Brain microvascular endothelial cell (primary cell): ENCODE results near the gene TEDC2.
A peak's percentile ranks its signal among the peaks of the same experiment; 100 is the strongest.
"Not testable (repeated sequence)": the region's sequence is repeated elsewhere in the genome, so short reads cannot be mapped to it uniquely, and the experiment has no call there.

Experiments used
- DNase-seq: peaks from one replicate; pipeline ENCODE4 v3.0.0-alpha.2; 2020
- H3K27ac ChIP-seq: fragments of 250-450 bp; sonication (Bioruptor Pico); 2 replicates; pipeline ENCODE4 v1.5.1; 2020; ENCODE audit warnings: mild to moderate bottlenecking, moderate library complexity
- H3K27me3 ChIP-seq: fragments of 250-450 bp; sonication (Bioruptor Pico); replicated peaks from 2 replicates; pipeline ENCODE4 v1.5.1; 2020; ENCODE audit warnings: mild to moderate bottlenecking
- H3K36me3 ChIP-seq: fragments of 250-450 bp; sonication (Bioruptor Pico); replicated peaks from 2 replicates; pipeline ENCODE4 v1.5.1; 2020; ENCODE audit warnings: mild to moderate bottlenecking
- H3K4me3 ChIP-seq: 2 replicates; pipeline ENCODE4 v1.5.1; 2011; ENCODE audit warnings: low read depth, mild to moderate bottlenecking, control low read depth, low read length, moderate library complexity
- CTCF ChIP-seq: IDR thresholded peaks from 2 replicates; pipeline ENCODE4 v1.5.1; 2011; ENCODE audit warnings: low read depth, mild to moderate bottlenecking, moderate library complexity, low read length, control low read depth, inconsistent platforms; ENCODE audit errors: missing control alignments
- in situ Hi-C: cut with HindIII; loops from 2 replicates; pipeline ENCODE4 v1.10.0; 2017; ENCODE audit warnings: low sequenced_read_pairs, low pct_ligation_motif_present

The TEDC2 gene

GRCh38 chr16:2437032-2437790 is 22.7 kb upstream of the TEDC2 start:
- no peak for TF ChIP-seq CTCF
- peaks cover 38% of the 10 kb centered on the region for H3K36me3 ChIP-seq

GRCh38 chr16:2438121-2438520 is 21.8 kb upstream of the TEDC2 start:
- TF ChIP-seq CTCF, result no peak
- in situ Hi-C loops, result no loop called here
- Histone ChIP-seq H3K27me3 (no peaks in the 10 kb centered on the region), H3K27ac (no peak overlapping the region), H3K36me3 (peaks cover 33% of the 10 kb centered on the region), H3K4me3 (no peak overlapping the region)
- DNase-seq, result no peak

More at GRCh38 chr16:2437032-2437790, 22.7 kb upstream of the TEDC2 start:
- no peak for DNase-seq
- Histone ChIP-seq H3K4me3 (no peak overlapping the region), H3K27me3 (no peaks in the 10 kb centered on the region), H3K27ac (no peak overlapping the region)
- in situ Hi-C loops, result no loop called here

DNA sequence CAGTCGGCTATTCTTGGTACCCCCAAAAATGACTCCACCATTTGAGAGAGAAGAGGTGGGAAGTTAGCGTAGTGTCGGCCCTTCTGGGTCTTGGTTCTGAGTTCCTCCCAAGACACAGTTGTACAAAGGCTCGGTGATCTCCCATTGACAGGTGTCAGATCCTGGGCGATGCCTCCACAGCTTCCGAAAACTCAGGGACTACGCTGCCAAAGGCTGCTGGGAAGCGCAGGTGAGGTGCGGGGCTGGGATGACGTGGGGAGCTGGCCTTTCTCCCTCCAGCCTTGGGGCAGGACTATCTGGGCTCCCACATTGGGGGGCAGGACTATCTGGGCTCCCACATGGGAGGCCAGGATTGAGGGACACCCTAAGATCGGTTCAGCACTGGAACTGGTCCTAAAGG is 20.3 kb upstream of the TEDC2 start:
- no peaks in the 10 kb centered on the region for H3K27me3 ChIP-seq
- no peak for TF ChIP-seq CTCF
- in situ Hi-C loops, result no loop called here
- peaks cover 34% of the 10 kb centered on the region for H3K36me3 ChIP-seq
- H3K27ac ChIP-seq, result no peak overlapping the region
- no peak overlapping the region for H3K4me3 ChIP-seq
- DNase-seq, result no peak

DNA sequence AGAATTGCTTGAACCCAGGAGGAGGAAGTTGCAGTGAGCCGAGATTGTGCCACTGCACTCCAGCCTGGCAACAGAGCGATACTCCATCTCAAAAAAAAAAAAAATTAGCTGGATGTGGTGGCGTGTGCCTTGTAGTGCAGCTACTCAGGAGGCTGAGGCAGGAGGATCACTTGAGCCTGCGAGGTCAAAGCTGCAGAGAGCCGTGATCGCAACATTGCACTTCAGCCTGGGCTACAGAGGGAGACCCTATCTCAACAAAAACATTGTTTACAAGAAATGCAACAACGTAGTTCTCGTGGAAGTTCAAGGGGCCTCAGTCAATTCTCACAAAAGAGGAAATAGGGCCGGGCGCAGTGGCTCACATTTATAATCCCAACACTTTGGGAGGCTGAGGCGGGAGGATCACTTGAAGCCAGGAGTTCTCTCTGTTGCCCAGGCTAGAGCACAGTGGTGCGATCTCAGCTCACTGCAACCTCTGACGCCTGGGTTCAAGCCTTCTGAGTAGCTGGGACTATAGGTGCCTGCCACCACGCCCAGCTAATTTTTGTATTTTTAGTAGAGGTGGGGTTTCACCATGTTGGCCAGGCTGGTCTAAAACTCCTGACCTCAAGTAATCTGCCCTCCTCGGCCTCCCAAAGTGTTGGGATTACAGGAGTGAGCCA is 18.6 kb upstream of the TEDC2 start:
- H3K4me3 ChIP-seq, DNase-seq, H3K27me3 ChIP-seq, H3K27ac ChIP-seq, in situ Hi-C loops: not testable (repeated sequence)
- H3K36me3 ChIP-seq, result peaks cover 41% of the 10 kb centered on the region

DNA sequence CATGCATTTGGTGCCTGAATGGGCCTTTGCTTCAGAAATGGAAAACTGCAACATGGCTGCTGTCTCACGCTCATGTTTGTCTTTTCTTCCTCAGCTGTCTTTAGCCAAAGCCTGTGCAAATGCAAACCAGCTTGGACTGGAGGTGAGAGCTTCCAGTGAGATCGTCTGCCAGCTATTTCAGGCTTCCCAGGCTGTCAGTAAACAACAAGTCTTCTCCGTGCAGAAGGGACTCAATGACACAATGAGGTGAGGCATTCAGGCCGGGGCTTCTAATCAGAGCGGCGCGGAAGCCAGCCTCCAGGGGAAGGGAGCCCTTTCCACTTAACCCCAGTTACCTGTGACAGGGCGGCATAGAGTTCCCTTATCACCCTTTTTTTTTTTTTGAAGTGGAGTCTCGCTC is 16.4 kb upstream of the TEDC2 start:
- TF ChIP-seq CTCF, result no peak
- no peak for DNase-seq
- Histone ChIP-seq H3K4me3 (no peak overlapping the region), H3K27me3 (no peaks in the 10 kb centered on the region), H3K36me3 (peaks cover 25% of the 10 kb centered on the region), H3K27ac (no peak overlapping the region)
- in situ Hi-C loops, result no loop called here

DNA sequence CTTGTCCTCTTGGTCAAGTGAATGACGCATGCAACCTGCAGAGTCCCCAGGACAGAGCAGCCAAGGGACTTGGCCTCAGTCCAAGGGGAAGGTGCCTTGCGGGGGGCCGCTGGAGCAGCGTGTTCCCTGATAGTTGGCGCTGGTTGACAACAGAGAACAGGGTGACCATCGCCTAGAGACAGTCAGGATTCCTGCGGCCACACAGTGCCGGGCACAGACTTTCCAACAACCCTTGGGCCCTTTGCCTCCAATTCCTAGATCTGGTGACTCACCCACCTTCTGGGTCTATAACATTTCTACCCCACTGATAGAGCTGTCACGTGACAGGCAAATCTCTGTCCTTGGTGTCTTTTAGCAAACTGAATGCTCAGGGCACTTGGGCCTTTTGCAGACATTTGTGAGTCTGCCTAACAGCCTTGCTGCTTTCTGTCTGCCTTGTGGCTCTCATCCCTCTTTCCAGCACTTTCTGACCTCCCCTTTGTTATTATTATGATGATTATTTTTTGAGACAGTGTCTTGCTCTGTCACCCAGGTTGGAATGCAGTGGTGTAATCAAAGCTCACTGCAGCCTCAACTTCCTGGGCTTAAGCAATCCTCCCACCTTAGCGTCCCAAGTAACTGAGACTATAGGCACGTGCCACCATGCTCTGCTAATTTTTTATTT is 11.9 kb upstream of the TEDC2 start:
- no peak overlapping the region for H3K27ac ChIP-seq
- TF ChIP-seq CTCF, result no peak
- DNase-seq, result peak; percentile 14
- no peak overlapping the region for H3K4me3 ChIP-seq
- in situ Hi-C loops, result no loop called here
- H3K27me3 ChIP-seq, result no peaks in the 10 kb centered on the region
- peaks cover 26% of the 10 kb centered on the region for H3K36me3 ChIP-seq
